PC-9 (cell line): Measurements from ENCODE around the gene PIBF1. TPM values are rescaled to one million over a fixed set of nuclear protein-coding genes. Genes with fewer than 3 reads are reported as not detected.

ENCODE experiments used
- BruUV-seq: library from RNA; stranded (reverse); fragments of 400-500 nt; replicated peaks from 2 replicates; lab custom pipeline; 2021; lab: Mats Ljungman, UMichigan
- CTCF ChIA-PET: fragments of 300-600 bp; sonication (Branson Sonifier 250); formaldehyde crosslinking; loops from one replicate; lab custom pipeline; 2022; ENCODE audit warnings: antibody characterized with exemption; lab: Charles Lee
- POLR2A ChIA-PET: fragments of 300-600 bp; sonication (Branson Sonifier 250); formaldehyde crosslinking; loops from one replicate; lab custom pipeline; 2022; ENCODE audit warnings: antibody characterized with exemption; ENCODE audit not compliant: unreplicated experiment; lab: Charles Lee
- DNase-seq, 2 experiments: peaks; one replicate each; pipeline versions ENCODE4 v3.0.0 to v3.0.0-alpha.2; 2015 to 2022; ENCODE audit warnings: mixed read lengths in 1 of 2
- H2AFZ ChIP-seq: fragments of 200-600 bp; sonication (generic); 2 replicates; pipeline ENCODE4 v1.8.1; 2017; ENCODE audit warnings: antibody characterized with exemption
- H3F3A ChIP-seq: fragments of 200-600 bp; sonication (generic); 2 replicates; pipeline ENCODE4 v1.8.1; 2017; ENCODE audit warnings: antibody characterized with exemption, mild to moderate bottlenecking, low read depth; ENCODE audit not compliant: insufficient read depth
- H3K27ac ChIP-seq: fragments of 200-600 bp; sonication (generic); 2 replicates; pipeline ENCODE4 v1.6.1; 2016; ENCODE audit warnings: mixed run types
- H3K27me3 ChIP-seq: fragments of 200-600 bp; sonication (generic); 2 replicates; pipeline ENCODE4 v1.6.1; 2016; ENCODE audit warnings: low read depth, mixed run types; ENCODE audit not compliant: insufficient read depth
- H3K36me3 ChIP-seq: fragments of 200-600 bp; sonication (generic); 2 replicates; pipeline ENCODE4 v1.6.1; 2016; ENCODE audit warnings: low read depth, mixed run types
- H3K4me1 ChIP-seq: fragments of 200-600 bp; sonication (generic); replicated peaks from 2 replicates; pipeline ENCODE4 v1.6.1; 2016; ENCODE audit warnings: mixed run types; ENCODE audit not compliant: insufficient read depth
- H3K4me2 ChIP-seq: fragments of 200-600 bp; sonication (generic); 2 replicates; pipeline ENCODE4 v1.6.1; 2017; ENCODE audit warnings: mixed run types
- H3K4me3 ChIP-seq: fragments of 200-600 bp; sonication (generic); 2 replicates; pipeline ENCODE4 v1.6.1; 2016; ENCODE audit warnings: mixed run types
- H3K79me2 ChIP-seq: fragments of 200-600 bp; sonication (generic); 2 replicates; pipeline ENCODE4 v1.6.1; 2017; ENCODE audit warnings: low read depth, mixed run types
- H3K9me2 ChIP-seq: fragments of 200-600 bp; sonication (generic); 2 replicates; pipeline ENCODE4 v1.8.1; 2017; ENCODE audit warnings: mild to moderate bottlenecking; ENCODE audit not compliant: insufficient read depth
- H3K9me3 ChIP-seq: fragments of 200-600 bp; sonication (generic); 2 replicates; pipeline ENCODE4 v1.8.1; 2016; ENCODE audit warnings: low read depth; ENCODE audit not compliant: insufficient read depth
- H4K20me1 ChIP-seq: fragments of 200-600 bp; sonication (generic); 2 replicates; pipeline ENCODE4 v1.8.1; 2017; ENCODE audit not compliant: insufficient read depth
- EZH2 ChIP-seq: fragments of 200-600 bp; sonication (generic); IDR thresholded peaks from 2 replicates; pipeline ENCODE4 v1.8.0; 2017; ENCODE audit warnings: antibody characterized with exemption, low read depth
- intact Hi-C: fragments of 100-400 bp; cut with micrococcal nuclease; formaldehyde crosslinking; loops from one replicate; pipeline ENCODE4 v1.10.0; 2022; ENCODE audit not compliant: unreplicated experiment
- total RNA-seq: library from RNA; stranded (reverse); gene quantifications from 2 replicates; pipeline ENCODE4 v1.2.3, GENCODE V29; 2021
- TF ChIP-seq, protein P1 (sequence below): fragments of 200-600 bp; sonication (generic); conservative IDR thresholded peaks from 2 replicates; pipeline ENCODE4 v1.6.1; 2017; ENCODE audit warnings: mixed run types, antibody characterized with exemption, mild to moderate bottlenecking, moderate library complexity

PIBF1 gene
- total RNA-seq, 1 experiment from 2014 or later: 20.3 TPM

DNA sequence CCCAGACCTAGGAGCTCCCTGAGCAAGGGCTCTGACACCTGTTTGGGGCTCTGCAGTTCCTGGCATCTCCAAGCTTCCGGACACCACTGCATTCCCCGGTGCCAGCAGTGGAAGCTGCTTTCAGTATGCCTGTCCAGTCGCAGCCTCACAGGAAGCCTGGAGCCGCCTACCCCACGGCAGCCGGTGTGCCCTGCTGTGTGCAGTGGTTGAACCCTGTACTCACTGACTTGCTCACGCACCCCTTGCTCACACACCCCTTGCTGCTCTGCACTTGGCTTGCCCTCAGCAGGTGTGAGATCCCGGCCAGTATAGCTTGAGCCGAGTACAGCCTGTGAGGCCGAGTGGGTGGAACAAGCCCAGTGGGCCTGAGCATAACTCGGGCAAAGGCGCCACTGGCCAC lies 70.3 kb downstream of the PIBF1 start:
- Histone ChIP-seq H4K20me1 (no peaks in the 10 kb centered on the region), H3K4me2 (no peak overlapping the region), H3F3A (no peaks in the 10 kb centered on the region), H3K9me2 (no peaks in the 10 kb centered on the region), H3K9me3 (no peaks in the 10 kb centered on the region), H3K36me3 (peaks cover 26% of the 10 kb centered on the region; the same call in 1 of the 2 replicates), H3K4me3 (no peak overlapping the region), H3K79me2 (no peaks in the 10 kb centered on the region), H3K4me1 (no peaks in the 10 kb centered on the region), H2AFZ (no peak overlapping the region), H3K27me3 (no peaks in the 10 kb centered on the region), H3K27ac (no peak overlapping the region)
- POLR2A ChIA-PET: interaction anchor here (0.6 kb wide), 1 partner anchor 1368 kb away, joined by 3 read pairs; no protein-coding TSS in a partner anchor
- CTCF ChIA-PET: no interaction called here
- TF ChIP-seq, protein P1, sequence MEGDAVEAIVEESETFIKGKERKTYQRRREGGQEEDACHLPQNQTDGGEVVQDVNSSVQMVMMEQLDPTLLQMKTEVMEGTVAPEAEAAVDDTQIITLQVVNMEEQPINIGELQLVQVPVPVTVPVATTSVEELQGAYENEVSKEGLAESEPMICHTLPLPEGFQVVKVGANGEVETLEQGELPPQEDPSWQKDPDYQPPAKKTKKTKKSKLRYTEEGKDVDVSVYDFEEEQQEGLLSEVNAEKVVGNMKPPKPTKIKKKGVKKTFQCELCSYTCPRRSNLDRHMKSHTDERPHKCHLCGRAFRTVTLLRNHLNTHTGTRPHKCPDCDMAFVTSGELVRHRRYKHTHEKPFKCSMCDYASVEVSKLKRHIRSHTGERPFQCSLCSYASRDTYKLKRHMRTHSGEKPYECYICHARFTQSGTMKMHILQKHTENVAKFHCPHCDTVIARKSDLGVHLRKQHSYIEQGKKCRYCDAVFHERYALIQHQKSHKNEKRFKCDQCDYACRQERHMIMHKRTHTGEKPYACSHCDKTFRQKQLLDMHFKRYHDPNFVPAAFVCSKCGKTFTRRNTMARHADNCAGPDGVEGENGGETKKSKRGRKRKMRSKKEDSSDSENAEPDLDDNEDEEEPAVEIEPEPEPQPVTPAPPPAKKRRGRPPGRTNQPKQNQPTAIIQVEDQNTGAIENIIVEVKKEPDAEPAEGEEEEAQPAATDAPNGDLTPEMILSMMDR: no peak
- no peak for TF ChIP-seq EZH2
- intact Hi-C loops: loop anchor here (10.0 kb wide), 1 partner anchor 73 kb away; no protein-coding TSS in a partner anchor
- no TSS peak for BruUV-seq
- no peak for DNase-seq

DNA sequence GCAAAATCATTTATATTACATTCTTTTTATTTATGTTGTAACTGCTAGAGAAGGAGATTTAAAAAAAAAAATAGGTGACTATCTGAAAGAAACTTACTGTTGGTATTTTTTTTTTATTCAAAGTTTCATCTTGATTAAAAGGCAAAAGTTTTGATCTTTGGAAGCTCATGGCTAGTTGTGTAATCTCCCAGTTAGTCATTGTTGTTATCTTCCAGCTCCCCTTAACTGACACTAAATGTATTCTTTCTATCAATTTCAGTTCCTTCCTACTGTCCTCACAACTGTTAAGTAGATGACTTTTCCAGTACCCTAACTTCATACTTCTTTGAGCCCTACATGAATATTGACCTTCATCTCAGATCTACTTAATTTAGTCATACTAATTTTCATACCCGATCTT lies 71.1 kb downstream of the PIBF1 start:
- DNase-seq: no peak
- POLR2A ChIA-PET: no interaction called here
- no TSS peak for BruUV-seq
- Histone ChIP-seq H4K20me1 (no peaks in the 10 kb centered on the region), H3K9me2 (no peaks in the 10 kb centered on the region), H3K79me2 (no peaks in the 10 kb centered on the region), H3K4me3 (no peak overlapping the region), H3K4me2 (no peak overlapping the region), H3F3A (no peaks in the 10 kb centered on the region), H2AFZ (no peak overlapping the region), H3K27ac (no peak overlapping the region), H3K27me3 (no peaks in the 10 kb centered on the region), H3K36me3 (peaks cover 21% of the 10 kb centered on the region; the same call in 1 of the 2 replicates), H3K9me3 (no peaks in the 10 kb centered on the region), H3K4me1 (no peaks in the 10 kb centered on the region)
- intact Hi-C loops: loop anchor here (10.0 kb wide), 1 partner anchor 72 kb away; no protein-coding TSS in a partner anchor
- CTCF ChIA-PET: no interaction called here
- TF ChIP-seq EZH2: no peak
- TF ChIP-seq, protein P1: no peak

DNA sequence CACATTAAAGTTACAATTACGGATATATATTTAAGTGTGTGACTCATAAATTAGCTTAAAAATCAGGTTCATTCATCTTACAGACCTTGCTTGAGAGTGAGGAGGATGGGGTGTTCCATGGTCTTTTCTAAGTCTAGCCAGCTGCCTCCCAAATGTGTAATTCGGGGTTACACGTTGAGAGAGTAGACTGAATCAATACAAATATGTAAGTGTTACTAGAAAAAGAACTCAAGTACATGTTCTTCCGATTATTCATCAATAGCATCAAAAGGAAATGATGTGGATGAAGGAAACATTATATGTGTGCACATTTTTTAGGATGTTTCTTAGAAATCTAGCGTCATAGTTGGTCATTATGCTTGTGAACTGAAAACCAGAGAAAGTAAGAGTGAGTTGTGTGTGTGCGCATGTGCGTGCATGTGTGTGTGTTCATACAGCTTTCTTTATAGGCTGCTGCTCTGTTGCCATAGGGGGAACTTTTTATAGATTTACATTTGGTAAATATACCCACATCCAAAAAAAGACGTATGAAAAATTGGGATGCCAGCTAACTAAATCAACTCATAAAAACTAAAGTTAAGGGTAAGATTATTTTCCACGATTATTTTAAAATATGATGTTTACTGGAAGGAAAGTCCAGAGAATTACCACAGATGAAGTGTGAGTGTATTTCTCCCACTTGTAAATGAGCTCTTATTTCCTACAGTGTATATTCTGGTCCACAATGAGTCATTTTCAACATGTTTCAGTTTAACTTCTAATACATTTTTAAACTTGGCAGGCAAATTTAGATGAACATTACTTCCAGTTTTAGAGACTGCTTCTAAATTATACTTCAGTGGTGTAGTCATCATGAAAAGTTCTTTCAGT lies 82.4 kb downstream of the PIBF1 start:
- no peaks in the 10 kb centered on the region for H4K20me1 ChIP-seq
- no peaks in the 10 kb centered on the region; the same call in 1 of the 2 replicates for H3K79me2 ChIP-seq
- intact Hi-C loops: no loop called here
- DNase-seq: no peak
- no peaks in the 10 kb centered on the region for H3K36me3 ChIP-seq
- no peak overlapping the region for H3K4me2 ChIP-seq
- H2AFZ ChIP-seq: no peak overlapping the region
- H3K27ac ChIP-seq: no peak overlapping the region
- H3K9me2 ChIP-seq: no peaks in the 10 kb centered on the region
- ChIA-PET CTCF (no interaction called here), POLR2A (no interaction called here)
- H3F3A ChIP-seq: no peaks in the 10 kb centered on the region
- no peaks in the 10 kb centered on the region for H3K4me1 ChIP-seq
- H3K4me3 ChIP-seq: no peak overlapping the region
- TF ChIP-seq, protein P1: no peak
- TF ChIP-seq EZH2: no peak
- no peaks in the 10 kb centered on the region for H3K9me3 ChIP-seq
- no peaks in the 10 kb centered on the region for H3K27me3 ChIP-seq
- no TSS peak for BruUV-seq
